Activated T-helper 2 cell treated with anti-CD3 and anti-CD28 coated beads, Interferon-gamma antibody, Interleukin-2, Interleukin-4, amounts not matched to agents 10 μg/mL and 5 μg/mL and 100 μg/mL, durations not matched to agents 14 hours and 24 hours and 36 hours (primary cell): Measurements from ENCODE around the gene OPCML. TPM values are rescaled to one million over a fixed set of nuclear protein-coding genes. Genes with fewer than 3 reads are reported as not detected.

Experiments
- DNase-seq: peaks from one replicate; pipeline ENCODE4 v3.0.0; 2021; ENCODE audit warnings: low spot score
- H3K27ac Mint-ChIP-seq: one replicate; pipeline ENCODE4 v1.8.0; 2021; ENCODE audit warnings: mixed read lengths
- H3K27me3 Mint-ChIP-seq: one replicate; pipeline ENCODE4 v1.8.0; 2021; ENCODE audit warnings: low read depth, mixed read lengths
- H3K36me3 Mint-ChIP-seq: one replicate; pipeline ENCODE4 v1.8.0; 2021; ENCODE audit warnings: low read depth, mixed read lengths
- H3K4me1 Mint-ChIP-seq: one replicate; pipeline ENCODE4 v1.8.0; 2021; ENCODE audit warnings: low read depth, mixed read lengths
- H3K4me3 Mint-ChIP-seq: one replicate; pipeline ENCODE4 v1.8.0; 2021; ENCODE audit warnings: low read depth, mild to moderate bottlenecking, moderate library complexity, mixed read lengths
- H3K9me3 Mint-ChIP-seq: one replicate; pipeline ENCODE4 v1.8.0; 2021; ENCODE audit warnings: mixed read lengths
- intact Hi-C: fragments of 100-400 bp; cut with micrococcal nuclease; formaldehyde crosslinking; loops from one replicate; pipeline ENCODE4 v1.15.1; 2023
- total RNA-seq: library from RNA; stranded (reverse); gene quantifications from 2 replicates; pipeline ENCODE4 v1.2.3, GENCODE V29; 2022

OPCML gene
- total RNA-seq, 1 donor from 2014 or later, result not detected

GRCh38 chr11:133529807-133530500 is 2.3 kb downstream of the OPCML start:
- no peaks in the 10 kb centered on the region for H3K4me1 Mint-ChIP-seq
- no peaks in the 10 kb centered on the region for H3K36me3 Mint-ChIP-seq
- no peaks in the 10 kb centered on the region for H3K9me3 Mint-ChIP-seq
- no peak for DNase-seq
- H3K4me3 Mint-ChIP-seq, result no peak overlapping the region
- H3K27me3 Mint-ChIP-seq, result peaks cover 39% of the 10 kb centered on the region
- H3K27ac Mint-ChIP-seq, result no peak overlapping the region
- intact Hi-C loops, result no loop called here

DNA sequence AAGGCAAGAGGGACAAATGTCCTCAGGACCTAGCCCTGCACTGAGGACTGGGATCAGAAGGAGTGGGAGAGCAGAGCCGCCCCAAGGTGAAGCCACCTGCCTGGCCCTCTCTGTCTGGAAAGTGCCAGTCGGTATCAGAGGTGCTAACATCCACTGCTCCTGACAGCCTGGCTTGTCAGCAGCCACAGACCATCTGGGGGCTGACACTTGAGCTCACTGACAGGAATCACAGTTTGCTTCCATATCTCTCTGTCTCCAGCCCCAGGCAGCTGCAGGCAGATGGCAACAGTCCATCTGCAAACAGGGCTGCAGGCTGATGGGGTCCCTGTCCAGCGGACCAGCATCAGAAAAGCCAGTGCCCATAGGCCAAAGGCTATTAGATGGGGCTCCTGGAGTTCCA is 5.5 kb downstream of the OPCML start:
- DNase-seq, result no peak
- H3K9me3 Mint-ChIP-seq, result no peaks in the 10 kb centered on the region
- no peaks in the 10 kb centered on the region for H3K36me3 Mint-ChIP-seq
- no peak overlapping the region for H3K4me3 Mint-ChIP-seq
- peaks cover 18% of the 10 kb centered on the region for H3K27me3 Mint-ChIP-seq
- H3K27ac Mint-ChIP-seq, result no peak overlapping the region
- no peaks in the 10 kb centered on the region for H3K4me1 Mint-ChIP-seq
- intact Hi-C loops, result no loop called here

GRCh38 chr11:133525976-133526375 is 6.3 kb downstream of the OPCML start:
- DNase-seq, result no peak
- Mint-ChIP-seq H3K4me3 (no peak overlapping the region), H3K4me1 (no peaks in the 10 kb centered on the region), H3K27ac (no peak overlapping the region), H3K27me3 (peaks cover 10% of the 10 kb centered on the region), H3K9me3 (no peaks in the 10 kb centered on the region), H3K36me3 (no peaks in the 10 kb centered on the region)
- intact Hi-C loops, result no loop called here

DNA sequence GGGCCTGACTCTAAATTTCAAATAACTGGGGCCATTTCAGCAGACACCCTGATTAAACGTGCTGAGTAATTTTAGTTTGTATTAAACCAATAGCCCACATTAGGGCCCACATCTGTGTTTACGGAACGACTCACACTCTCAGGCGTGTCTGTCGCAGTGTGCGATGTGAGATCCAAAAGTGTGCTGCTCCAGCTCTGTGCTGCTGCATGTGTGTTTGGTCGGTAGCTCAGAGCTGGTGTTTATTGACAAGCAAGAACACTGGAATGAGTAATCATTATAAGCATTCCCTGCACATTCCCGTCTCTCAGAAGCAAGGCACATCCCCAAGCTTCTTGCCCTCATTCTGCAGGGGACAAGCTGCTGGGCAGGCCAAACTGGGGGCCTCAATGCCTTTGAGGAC is 7.8 kb downstream of the OPCML start:
- H3K9me3 Mint-ChIP-seq, result no peaks in the 10 kb centered on the region
- no peak overlapping the region for H3K27ac Mint-ChIP-seq
- no peaks in the 10 kb centered on the region for H3K4me1 Mint-ChIP-seq
- H3K4me3 Mint-ChIP-seq, result no peak overlapping the region
- H3K27me3 Mint-ChIP-seq, result no peaks in the 10 kb centered on the region
- intact Hi-C loops, result no loop called here
- H3K36me3 Mint-ChIP-seq, result no peaks in the 10 kb centered on the region
- DNase-seq, result no peak

GRCh38 chr11:133522344-133522743 is 10.0 kb downstream of the OPCML start:
- H3K36me3 Mint-ChIP-seq, result no peaks in the 10 kb centered on the region
- H3K4me3 Mint-ChIP-seq, result no peak overlapping the region
- no peaks in the 10 kb centered on the region for H3K9me3 Mint-ChIP-seq
- intact Hi-C loops, result no loop called here
- H3K27me3 Mint-ChIP-seq, result no peaks in the 10 kb centered on the region
- no peak overlapping the region for H3K27ac Mint-ChIP-seq
- H3K4me1 Mint-ChIP-seq, result no peaks in the 10 kb centered on the region
- no peak for DNase-seq

- Mint-ChIP-seq H3K36me3 (no peaks in the 10 kb centered on the region), H3K9me3 (no peaks in the 10 kb centered on the region), H3K4me1 (no peaks in the 10 kb centered on the region), H3K27me3 (no peaks in the 10 kb centered on the region), H3K27ac (no peak overlapping the region), H3K4me3 (no peak overlapping the region)
- intact Hi-C loops, result no loop called here
- DNase-seq, result no peak
These were observed 10.8 kb downstream of the OPCML start for GRCh38 chr11:133521502-133521901.

DNA sequence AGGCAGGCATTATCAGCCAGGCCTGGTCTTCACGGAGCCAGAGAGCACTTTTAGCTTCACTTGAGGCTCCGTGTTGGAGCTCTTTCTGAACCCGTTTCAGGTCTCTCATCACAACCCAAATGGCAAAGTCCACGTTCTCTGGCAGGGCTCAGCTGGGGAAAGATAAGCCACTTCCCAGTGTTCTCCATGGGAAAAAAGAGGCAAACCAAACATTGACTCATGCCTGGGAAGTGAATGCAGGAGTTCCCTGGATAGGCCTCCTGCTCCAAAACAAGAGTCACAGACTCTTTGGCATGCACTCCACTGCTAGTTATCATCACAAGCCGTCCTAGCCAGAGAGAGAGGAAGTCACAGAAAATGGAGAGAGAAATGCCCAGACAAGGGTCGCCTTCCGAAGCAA is 11.6 kb downstream of the OPCML start:
- Mint-ChIP-seq H3K4me1 (no peaks in the 10 kb centered on the region), H3K36me3 (no peaks in the 10 kb centered on the region), H3K9me3 (no peaks in the 10 kb centered on the region), H3K27ac (no peak overlapping the region), H3K4me3 (no peak overlapping the region), H3K27me3 (no peaks in the 10 kb centered on the region)
- intact Hi-C loops, result no loop called here
- no peak for DNase-seq

DNA sequence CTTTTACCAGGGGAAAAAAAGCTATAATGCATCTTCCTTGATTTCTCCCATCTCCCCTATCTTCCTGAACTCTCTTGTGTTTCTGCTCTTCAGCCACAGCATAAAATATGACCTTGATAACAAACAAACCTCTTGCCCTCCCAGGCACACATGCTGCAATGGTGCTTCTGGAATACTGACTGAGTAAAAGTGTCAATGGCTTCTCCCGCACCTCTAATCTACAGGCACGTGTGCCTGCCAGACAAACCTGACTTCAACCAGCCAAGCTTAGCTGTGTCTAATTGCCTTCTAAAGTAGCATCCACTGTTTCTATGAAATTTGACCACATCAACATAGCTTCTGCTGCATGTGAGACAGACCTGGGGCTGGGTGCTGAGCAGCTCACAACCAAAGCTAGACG is 12.7 kb downstream of the OPCML start:
- Mint-ChIP-seq H3K27ac (no peak overlapping the region), H3K4me1 (no peaks in the 10 kb centered on the region), H3K27me3 (no peaks in the 10 kb centered on the region), H3K9me3 (no peaks in the 10 kb centered on the region), H3K36me3 (no peaks in the 10 kb centered on the region), H3K4me3 (no peak overlapping the region)
- DNase-seq, result no peak
- intact Hi-C loops, result no loop called here

GRCh38 chr11:133518702-133519264 is 13.5 kb downstream of the OPCML start:
- no peaks in the 10 kb centered on the region for H3K4me1 Mint-ChIP-seq
- DNase-seq, result no peak
- H3K36me3 Mint-ChIP-seq, result no peaks in the 10 kb centered on the region
- H3K4me3 Mint-ChIP-seq, result no peak overlapping the region
- no peak overlapping the region for H3K27ac Mint-ChIP-seq
- H3K27me3 Mint-ChIP-seq, result no peaks in the 10 kb centered on the region
- no peaks in the 10 kb centered on the region for H3K9me3 Mint-ChIP-seq
- intact Hi-C loops, result no loop called here

GRCh38 chr11:133516845-133517244 is 15.5 kb downstream of the OPCML start:
- H3K4me1 Mint-ChIP-seq, result no peaks in the 10 kb centered on the region

GRCh38 chr11:133515107-133515506 is 17.2 kb downstream of the OPCML start:
- no peak overlapping the region for H3K27ac Mint-ChIP-seq
- no peaks in the 10 kb centered on the region for H3K36me3 Mint-ChIP-seq
- no peak for DNase-seq
- H3K4me3 Mint-ChIP-seq, result no peak overlapping the region
- H3K27me3 Mint-ChIP-seq, result no peaks in the 10 kb centered on the region
- no peaks in the 10 kb centered on the region for H3K4me1 Mint-ChIP-seq
- intact Hi-C loops, result no loop called here
- no peaks in the 10 kb centered on the region for H3K9me3 Mint-ChIP-seq

More at GRCh38 chr11:133516845-133517244, 15.5 kb downstream of the OPCML start:
- H3K36me3 Mint-ChIP-seq, result no peaks in the 10 kb centered on the region
- DNase-seq, result no peak
- H3K4me3 Mint-ChIP-seq, result no peak overlapping the region
- intact Hi-C loops, result no loop called here
- H3K9me3 Mint-ChIP-seq, result no peaks in the 10 kb centered on the region
- H3K27me3 Mint-ChIP-seq, result no peaks in the 10 kb centered on the region
- no peak overlapping the region for H3K27ac Mint-ChIP-seq

GRCh38 chr11:133509924-133510697 is 22.2 kb downstream of the OPCML start:
- intact Hi-C loops, result no loop called here
- H3K36me3 Mint-ChIP-seq, result no peaks in the 10 kb centered on the region
- no peaks in the 10 kb centered on the region for H3K4me1 Mint-ChIP-seq
- no peak for DNase-seq
- no peaks in the 10 kb centered on the region for H3K9me3 Mint-ChIP-seq
- no peak overlapping the region for H3K4me3 Mint-ChIP-seq
- no peak overlapping the region for H3K27ac Mint-ChIP-seq
- H3K27me3 Mint-ChIP-seq, result no peaks in the 10 kb centered on the region

- intact Hi-C loops, result no loop called here
- Mint-ChIP-seq H3K4me3 (no peak overlapping the region), H3K4me1 (no peaks in the 10 kb centered on the region), H3K27me3 (no peaks in the 10 kb centered on the region), H3K9me3 (no peaks in the 10 kb centered on the region), H3K27ac (no peak overlapping the region), H3K36me3 (no peaks in the 10 kb centered on the region)
- DNase-seq, result no peak
These were observed 23.8 kb downstream of the OPCML start for GRCh38 chr11:133508468-133508867.
